NCI-H1048 (cell line): Measurements from ENCODE around the gene ARHGAP30.

Experiments used
- DNase-seq: peaks from one replicate; lab custom pipeline; 2025; lab: John Stamatoyannopoulos, UW

The ARHGAP30 gene

DNA sequence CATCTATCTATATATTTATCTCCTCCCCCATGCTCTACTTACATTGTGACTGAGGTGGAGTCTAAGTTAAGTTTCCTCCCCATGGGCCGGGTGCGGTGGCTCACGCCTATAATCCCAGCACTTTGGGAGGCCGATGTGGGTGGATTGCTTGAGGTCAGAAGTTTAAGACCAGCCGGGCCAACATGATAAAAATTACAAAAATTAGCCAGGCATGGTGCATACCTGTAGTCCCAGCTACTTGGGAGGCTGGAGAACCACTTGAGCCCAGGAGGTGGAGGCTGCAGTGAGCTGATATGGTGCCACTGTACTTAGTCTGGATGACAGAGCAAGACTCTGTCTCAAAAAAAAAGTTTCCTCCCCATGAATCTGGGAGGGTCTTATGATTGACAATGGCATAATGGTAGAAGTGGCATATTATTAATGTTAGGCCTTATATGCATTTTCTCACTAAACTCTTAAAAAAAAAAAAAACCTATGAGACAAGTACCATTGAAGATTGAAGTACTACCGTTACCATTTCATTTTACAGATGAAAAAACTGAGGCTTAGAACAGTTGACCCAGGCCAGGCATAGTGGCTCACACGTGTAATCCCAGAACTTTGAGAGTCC, 60.0 kb downstream of the ARHGAP30 start:
- DNase-seq = no peak

DNA sequence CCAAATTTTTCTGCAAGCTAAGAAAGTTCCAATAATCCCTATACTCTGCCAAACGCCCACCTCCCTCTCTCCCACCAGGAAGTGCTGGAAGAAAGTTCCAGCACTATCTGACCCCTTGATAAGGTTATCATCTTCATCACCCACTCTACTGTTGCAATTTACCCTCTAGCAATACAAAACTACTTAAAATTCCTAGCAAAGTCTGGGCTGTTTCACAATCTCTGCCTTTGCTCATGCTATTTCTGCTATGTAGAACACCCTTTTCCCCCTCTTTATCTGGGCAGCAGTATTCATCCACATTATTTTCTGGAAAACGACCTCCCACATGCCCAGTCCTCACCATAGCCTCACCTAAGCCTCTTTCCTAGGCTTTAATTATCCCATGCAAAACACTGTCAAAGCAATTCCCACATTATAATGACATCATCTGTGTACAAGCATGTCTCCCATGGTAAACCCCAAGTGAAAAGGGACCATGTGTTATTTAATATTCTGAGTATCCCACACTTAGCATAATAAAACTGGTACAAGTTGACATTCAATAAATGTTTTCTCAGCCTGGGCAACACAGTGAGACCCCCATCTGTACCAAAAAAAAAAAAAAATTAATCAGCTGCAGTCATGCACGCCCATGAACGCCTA, 60.7 kb downstream of the ARHGAP30 start:
- no peak for DNase-seq

DNA sequence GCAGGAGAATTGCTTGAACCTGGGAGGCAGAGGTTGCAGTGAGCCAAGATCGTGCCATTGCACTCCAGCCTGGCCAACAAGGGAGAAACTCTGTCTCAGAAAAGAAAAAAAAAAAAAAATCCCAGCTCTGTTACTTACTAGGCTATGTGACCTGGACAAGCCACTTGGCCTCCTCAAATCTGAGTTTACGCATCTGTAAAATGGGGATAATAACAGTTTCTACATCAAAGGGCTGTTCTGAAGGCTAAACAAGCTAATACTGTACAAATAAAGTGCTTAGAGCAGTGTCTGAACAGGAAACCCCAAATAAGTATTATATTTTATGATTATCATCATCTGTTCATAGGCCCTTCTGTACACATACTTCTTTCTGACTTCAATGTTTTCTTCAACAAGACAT, 62.3 kb downstream of the ARHGAP30 start:
- DNase-seq = no peak

DNA sequence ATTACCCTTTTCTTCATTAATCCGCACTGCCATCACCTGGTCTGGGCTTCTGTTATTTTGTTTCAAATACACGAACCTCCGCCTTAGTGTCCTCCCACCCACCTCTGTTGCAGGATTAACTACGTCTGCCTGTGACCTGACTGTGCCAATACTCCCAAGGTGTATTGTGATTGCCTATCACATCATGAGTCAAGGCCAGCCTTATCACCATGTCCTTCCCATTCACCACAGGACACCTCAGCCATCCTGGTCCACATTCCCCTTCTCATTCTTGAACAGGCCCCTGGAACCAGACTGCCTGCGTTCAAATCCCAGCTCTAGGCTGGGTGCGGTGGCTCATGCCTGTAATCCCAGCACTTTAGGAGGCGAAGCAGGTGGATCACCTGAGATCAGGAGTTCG, 63.1 kb downstream of the ARHGAP30 start:
- DNase-seq = no peak

DNA sequence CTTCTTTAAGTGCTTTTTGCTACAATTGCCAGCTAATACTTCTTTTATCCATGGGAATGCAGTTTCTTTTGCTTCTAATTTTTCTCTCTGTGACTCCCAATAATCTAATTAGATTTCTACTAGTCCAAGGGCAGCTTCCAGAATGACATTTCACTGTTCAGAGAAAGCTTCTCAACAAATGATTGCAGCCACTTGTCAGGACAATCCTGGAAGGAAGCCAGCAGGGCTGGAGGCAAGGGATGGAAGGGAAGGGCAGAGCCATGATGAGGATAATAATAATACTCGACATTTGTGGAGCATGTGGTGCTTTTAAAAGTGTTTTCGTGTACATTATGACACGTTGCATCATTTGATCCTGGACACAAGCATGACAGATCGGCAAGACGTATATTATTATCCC, 68.2 kb downstream of the ARHGAP30 start:
- no peak for DNase-seq

DNA sequence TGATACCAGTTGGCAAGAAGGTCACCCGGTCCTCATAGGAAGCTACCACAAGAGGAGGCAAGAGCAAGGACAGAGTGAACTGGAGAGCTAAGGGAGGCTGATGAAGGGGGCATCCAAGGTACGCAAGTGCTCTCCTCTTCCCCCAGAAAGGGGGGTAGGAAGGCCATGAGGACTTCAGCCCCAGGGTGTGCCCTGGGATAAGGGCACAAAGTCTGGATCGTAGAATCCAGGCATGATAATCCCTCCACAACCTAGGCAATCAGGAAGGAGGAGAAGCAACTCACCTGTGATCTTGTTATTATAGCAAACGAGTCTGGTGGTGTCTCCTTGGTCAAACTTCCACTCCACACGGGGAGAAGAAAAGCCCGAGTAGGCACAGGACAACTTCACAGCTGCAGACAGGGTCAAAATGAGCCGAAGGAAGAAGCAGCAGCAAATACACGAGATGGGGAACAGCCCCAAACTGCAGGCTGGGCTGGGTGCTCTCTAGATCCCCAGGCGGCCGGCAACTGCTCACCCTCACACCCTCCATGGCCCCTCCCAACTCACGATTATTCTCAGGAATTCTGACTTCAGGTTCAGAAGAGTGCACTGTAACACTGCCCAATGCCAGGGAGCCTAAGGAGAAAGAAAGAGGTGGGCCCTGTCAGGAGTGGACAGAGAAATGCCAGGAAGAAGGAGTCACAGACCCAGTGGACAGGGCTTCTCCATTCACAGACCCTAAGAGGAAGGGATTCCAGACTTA, 68.8 kb downstream of the ARHGAP30 start:
- DNase-seq = no peak

DNA sequence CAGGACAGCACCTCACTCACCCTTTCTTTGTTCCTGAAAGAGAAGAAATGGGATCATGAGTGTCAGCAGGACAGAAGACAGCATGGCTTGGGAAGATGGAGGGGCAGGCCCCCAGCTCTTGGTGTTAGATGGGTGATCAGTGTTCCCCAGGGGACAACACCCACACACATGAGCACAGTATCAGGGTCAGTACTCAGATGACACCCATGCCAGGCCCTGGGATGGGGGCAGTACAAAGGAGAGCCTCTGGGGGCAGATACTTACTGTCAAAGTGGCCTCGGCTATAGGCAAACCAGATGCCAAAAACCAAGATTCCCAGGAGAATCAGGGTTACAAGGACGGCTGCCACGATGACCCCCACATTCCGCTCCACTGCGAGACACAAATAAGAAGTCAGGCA, 70.3 kb downstream of the ARHGAP30 start:
- DNase-seq = no peak

DNA sequence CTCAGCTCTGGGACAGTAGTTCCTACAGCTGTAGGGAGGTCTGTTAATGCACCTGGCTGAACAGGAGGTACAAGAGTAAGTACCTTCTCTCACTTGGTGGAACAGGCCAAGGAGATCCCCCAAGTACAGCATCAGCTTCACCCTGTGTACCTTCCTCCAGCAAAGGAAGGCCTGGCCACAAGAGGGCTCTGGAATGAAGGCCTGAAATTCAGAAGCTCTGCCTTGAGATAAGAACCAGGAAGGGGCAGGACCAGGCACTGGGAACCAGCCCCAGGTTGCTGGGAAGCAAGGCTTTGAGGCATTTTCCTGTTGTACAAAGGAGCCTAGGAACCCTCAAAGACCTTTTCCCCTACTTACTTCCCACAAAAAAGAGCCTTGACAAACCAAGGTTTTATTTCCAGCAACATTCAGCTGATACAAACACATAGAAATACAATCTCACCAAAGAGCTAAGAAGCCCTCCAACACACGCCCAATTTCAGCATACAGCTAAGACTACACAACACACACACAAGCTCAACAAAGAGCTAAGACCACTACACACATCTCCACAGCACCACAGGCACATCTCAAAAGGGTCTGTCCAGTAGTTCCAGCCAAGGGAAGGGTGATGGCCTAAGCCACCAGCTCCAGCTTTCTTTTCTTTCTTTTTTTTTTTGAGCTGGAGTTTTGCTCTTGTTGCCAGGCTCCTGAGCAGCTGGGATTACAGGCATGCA, 72.2 kb downstream of the ARHGAP30 start:
- DNase-seq = no peak
